HG03521 (cell line): ENCODE results near the gene COMP.
"Not testable (repeated sequence)": the region's sequence is repeated elsewhere in the genome, so short reads cannot be mapped to it uniquely, and the experiment has no call there.

ENCODE experiments used
- ATAC-seq: cut with Tn5 transposase; IDR thresholded peaks from one replicate; pipeline ENCODE4 v1.9.1; 2021; ENCODE audit warnings: mild to moderate bottlenecking, moderate library complexity; ENCODE audit not compliant: unreplicated experiment

Gene COMP

DNA sequence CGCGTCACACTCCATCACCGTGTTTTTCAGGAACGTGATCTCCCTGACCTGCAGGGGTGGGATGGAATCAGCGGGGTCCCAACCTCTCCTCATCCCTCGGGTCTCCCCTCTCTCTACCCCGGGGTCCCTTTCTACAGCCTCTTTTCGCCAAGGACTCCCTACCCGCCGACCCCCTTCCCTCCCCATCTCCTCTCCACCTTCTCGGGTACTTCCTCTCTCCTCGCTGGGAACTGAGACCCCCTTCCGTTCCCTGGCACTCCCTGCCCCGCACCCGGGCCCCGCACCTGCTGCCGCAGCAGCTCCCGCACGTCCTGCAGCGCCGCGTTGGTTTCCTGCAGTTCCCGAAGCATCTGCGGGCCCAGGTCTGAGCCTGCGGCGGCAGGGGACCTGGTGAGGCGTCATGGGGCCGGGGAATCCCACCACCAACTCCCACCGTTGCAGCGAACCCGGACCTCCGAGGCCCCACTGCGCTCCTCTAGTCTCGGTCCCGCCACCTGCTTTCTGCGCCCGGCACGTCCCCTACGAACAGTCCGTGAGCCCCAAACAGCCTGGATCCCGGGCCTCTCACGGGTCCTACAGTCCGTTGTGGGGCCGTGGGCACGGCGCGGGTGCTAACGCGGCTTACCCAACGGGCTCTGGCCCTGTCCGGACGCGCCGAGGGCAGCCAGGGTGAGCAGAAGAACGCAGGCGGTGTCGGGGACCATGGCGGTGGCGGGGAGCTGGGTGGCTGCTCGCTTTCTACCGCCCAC, at the start of gene COMP:
Gene COMP (minus strand): TSS at position 740 of the 749 bp plus-strand sequence. CDS start 36 bp downstream, at position 704.
- no peak for ATAC-seq

DNA sequence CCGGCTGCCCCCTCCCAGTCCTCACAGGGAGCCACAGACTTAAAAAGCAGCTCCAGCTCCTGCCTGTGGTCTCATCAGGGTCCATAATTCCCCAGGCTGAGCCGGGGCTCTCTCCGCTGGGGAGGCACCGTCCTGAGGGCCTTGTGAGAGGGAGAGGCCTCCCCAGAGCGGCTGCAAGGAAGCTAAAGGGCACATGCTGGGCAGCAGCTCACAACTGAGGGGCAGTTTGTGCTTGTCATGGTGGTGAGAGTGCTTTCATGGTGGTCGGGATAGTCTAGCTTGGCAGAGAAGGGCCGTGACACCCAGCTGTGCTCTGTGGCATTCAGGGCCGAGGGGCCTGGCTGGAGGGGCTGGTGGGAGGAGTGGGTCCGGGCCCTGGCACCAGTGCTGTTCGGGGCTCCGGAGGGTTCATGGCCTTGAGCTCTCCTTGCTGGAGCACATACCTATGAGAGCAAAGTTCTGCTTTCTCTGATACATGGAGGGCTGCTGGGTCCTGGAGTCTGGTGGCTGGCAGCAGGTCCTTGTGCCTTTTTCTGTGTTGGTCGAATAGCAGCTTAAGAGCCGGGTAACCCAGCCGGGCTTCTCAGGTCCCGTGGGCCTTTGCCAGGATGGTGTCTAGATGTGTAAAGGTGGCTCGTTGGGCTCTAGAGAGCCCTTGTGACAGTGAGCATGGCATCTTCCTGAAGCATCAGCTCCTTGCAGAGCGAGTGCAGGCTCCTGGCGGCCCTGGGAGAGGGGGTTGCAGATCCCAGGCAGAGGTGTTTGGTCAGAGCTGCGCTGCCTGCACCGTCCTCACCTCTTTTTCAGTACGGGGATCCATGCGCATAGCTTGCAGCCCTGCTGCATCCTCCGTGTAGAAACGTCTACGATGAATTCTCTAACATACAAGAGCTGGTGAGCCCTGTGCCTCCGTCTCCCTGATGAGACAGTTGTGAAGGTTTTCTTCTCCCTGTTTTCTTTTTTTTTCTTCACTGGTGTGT, 49.5 kb upstream of the COMP start:
- no peak for ATAC-seq

DNA sequence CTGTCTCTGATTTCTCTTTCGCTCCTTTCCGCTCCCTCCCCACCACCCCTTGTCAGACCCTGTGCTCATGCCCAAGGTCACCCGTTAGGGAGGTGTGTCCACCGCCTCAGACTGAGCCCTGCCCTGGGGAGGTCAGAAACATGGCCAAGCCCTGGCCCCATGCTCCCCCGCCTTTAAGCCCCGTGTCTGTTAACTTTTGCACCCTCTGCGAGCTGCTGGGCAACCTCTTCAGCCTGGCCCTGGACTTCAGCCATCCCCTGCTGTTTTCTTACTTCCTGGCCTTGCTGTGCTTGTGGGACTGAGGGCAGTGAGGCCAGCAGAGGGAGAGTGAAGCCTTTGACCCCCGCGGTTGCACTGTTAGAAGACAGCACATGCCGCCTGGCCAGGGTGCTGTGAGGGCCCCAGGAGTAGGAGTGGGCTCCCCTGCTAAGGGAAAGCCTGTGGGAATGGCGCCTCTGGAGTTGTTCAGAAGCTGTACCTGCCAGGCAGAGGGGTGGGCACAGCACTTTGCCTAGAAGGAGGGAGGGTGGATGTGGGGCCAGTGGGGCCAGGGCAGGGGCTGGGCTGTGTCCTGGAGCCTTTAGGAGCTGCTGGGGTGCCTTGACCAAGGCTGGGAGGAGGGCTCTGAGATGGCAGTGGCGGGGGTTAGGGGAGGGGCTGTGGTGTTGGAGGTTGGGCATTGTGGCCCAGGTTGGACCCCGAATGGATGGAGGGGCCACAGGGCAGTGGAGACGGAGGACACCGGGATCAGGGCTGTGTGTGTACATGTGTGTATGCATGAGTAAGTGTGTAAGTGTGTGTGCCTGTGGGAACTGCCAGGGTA, 48.6 kb upstream of the COMP start:
- no peak for ATAC-seq

DNA sequence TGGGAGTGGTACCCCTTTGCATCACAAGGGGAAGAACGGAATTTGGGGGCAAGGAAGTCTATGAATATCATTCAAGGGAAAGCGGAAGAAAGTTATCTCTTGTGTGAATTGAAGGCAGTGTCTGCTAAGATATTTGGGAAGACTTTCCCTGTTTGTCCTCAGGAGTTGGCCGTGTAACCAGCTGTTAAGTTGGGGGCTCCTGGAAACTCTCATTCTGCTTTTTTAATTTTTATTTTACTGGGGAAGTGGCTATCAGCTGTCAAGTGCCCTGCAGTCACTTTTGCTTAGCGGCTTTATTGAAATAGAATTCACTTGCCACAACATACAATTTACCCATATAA, 43.5 kb upstream of the COMP start:
- no peak for ATAC-seq

DNA sequence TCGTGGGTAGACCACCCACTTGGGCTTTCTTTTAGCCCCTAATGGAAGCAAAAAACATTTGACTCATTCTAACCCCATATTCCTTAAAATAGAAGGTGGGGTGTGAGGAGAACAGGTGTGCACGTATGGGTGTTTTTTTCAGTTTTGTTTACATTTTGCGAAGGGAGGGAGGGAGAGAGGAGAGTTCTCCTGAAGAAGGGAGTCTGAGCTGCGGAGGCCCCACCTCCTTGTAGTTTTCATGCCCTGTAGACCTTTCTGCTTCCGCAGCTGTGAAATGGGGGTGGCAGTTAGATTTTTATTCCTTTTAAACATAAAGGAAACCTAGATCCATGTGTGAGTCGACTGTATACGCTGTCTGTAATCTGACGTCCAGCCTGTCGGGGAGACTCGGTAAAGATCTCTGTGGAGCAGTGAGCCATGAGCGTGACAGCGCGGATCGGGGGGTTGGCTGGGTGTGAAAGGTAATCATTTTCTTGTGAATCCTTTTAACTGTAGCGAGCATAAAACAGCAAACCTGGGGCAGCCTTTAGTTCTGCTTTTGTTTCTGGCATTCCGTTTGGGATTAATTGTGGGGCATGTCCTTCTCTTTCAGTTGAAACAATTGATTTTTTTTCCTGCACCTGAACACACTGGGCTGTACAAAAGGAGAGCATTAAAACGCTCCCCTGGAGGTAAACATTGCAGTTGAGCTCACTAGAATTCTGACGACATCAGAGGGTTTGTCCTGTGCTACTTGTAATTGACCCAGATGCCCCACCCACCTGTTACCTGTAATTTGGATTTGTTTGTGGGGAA, 42.9 kb upstream of the COMP start:
- ATAC-seq: no peak

DNA sequence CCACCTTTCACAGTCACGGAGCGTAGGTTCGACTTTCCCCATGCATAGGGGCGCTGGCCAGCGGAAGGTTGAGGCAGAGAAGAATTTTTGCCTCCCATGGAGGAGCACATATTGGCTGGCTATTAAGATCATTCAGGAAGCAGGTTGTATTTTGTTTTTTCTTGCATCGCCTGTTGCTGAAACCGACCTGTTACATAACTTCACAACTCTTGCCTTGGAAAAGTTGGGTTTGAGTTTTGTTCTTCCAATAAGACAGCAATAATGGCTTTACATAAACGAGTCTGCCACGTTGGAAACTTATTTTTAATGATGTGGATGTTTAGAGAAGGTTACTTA, 42.0 kb upstream of the COMP start:
- ATAC-seq: no peak

DNA sequence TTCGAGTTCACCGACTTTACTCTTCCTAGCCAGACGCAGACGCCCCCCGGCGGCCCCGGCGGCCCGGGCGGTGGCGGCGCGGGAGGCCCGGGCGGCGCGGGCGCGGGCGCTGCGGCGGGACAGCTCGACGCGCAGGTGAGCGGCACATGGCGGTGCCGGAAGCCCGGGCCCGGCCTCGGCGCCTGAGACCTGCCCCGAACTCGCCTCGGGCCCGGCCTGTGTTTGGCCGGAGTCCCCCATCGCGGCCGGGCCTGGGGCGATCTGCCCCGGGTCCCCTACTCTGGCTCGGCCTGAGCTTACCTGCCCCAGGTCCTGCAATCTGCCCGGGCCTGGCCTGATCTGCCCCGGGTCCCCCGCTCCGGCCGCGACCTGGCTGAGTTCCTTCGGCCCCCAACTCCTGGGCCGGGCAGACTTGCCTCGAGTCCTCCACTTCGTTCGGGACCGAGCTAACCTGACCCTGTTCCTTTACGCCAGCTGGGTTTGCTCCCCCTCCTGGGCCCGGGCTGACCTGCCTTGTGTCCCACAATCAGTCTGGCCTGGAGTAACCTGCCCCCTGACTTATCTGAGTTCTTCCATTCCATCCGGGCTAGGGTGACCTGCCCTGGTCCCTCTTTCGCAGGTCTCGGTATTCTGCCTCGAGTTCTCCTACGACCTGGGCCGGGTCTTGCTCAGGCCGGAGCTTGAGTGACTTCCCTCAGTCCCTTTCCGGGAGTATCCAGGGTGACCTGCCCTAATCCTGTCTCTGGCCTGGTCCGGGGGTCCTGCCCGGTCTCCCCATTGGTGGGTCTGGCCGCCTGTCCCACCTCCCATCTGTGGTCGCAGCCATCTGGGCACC, 41.4 kb upstream of the COMP start:
- ATAC-seq: peak; percentile 28

DNA sequence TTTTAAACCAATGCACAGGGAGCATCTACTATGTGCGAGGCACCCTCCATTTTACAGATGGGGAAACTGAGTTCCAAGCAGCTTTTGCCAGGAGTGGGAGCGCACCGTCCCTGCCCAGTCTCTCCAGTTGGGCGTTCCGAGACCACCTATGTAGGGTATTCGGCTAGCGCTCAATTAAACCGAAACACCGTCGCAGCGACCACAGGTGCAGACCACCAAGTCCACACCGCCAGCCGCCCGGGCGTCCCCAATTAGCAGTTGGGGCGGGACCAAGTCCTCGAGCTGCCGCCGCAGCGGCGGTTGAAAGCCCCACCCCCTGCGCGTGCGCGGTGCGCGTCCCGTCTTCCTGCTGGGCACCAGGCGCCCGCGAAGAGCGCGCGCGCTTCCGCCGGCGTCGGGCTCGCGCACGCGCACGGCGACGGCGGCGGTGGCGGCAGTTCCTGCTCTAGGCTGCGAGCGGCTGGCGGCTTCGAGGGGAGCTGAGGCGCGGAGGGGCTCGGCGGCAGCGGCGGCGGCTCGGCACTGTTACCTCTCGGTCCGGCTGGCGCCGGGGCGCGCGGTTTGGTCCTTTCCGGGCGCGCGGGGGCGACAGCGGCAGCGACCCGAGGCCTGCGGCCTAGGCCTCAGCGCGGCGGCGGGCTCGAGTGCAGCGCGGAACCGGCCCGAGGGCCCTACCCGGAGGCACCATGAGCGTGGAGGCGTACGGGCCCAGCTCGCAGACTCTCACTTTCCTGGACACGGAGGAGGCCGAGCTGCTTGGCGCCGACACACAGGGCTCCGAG, 40.6 kb upstream of the COMP start, which contains the start of gene UPF1:
Gene UPF1 (plus strand): TSS at position 436 of the 782 bp plus-strand sequence. CDS start 251 bp downstream, at position 687.
- peak; percentile 78 for ATAC-seq

DNA sequence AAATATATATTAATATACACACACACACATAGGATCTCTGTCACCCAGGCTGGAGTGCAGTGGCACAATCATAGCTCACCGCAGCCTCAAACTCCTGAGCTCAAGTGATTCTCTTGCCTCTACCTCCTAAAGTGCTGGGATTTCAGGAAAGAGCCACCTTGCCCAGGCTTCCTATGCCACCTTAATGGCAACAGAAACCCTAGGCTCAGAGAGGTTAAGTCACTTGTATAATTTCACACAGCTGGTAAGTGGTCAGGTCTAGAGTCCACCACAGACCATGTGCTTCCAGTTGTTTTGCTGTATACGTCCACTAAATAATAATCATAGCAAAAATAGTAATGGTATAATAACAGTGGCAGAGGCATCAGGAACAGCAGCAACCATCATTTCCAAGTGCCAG, 39.4 kb upstream of the COMP start:
- no peak for ATAC-seq

DNA sequence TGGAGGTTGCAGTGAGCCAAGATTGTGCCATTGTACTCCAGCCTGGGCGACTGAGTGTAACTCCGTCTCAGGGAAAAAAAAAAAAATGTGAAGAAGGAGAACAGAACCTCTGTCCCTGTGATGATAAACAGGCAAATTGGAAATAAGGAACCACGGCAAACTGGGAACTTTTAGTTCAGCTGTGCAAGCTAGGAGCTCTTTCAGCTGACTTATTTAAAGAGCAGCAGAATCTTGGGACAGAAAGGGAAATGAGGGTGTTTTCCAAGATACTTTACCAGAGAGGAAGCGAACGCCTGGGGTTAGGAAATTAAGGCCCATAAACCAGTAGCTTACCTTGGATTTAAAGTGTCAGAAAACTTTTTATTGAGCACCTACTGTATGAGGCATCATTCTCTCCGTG, 37.7 kb upstream of the COMP start:
- ATAC-seq: no peak

DNA sequence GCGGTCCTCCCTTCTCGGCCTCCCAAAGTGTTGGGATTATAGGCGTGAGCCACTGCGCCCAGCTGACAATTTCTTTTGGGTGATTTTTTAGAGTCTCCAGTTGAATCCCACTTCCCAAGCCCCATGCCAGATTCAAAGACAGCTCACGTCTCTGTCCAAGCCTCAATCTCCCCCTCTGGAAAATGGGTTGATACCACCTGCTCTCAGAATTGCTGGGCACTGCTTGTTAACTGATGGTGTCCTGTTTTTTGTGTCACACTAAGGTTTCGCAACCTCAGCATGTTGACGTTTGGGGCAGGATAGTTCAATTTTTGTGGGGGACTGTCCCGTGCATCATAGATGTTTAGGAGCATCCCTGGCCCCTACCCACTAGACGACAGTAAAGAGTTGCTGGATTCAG, 26.5 kb upstream of the COMP start:
- ATAC-seq: no peak

DNA sequence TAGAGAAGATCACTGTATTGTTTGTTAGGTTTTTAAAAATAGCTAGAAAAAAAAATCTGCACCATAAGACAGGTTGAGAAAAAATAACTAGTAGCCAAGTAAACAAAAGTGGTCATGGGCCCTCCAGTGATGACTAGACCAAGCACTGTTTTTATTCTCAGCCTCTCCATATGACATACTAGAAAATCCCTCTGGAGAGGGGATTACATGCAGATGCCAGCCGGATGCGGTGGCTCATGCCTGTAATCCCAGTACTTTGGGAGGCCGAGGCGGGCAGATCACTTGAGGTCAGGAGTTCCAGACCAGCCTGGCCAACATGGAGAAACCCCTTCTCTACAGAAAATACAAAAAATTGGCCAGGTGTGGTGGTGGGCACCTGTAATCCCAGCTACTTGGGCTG, 25.5 kb upstream of the COMP start:
- not testable (repeated sequence) for ATAC-seq

DNA sequence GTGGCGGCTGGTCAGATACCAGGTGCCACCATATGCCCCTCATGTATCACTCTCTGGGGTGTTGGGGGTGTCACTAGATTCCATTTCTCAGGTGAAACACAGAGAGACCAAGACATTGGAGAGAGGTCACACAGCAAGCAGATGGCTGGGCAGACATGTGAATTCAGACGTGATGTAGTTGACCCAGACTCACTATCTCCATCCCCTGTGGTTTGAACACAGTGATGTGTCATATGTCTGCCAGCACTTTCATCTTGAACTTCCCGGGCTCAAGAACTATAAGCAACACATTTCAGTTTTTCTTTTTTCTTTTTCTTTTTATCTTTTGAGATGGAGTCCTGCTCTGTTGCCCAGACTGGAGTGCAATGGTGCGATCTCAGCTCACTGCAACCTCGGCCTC, 24.6 kb upstream of the COMP start:
- ATAC-seq: no peak

DNA sequence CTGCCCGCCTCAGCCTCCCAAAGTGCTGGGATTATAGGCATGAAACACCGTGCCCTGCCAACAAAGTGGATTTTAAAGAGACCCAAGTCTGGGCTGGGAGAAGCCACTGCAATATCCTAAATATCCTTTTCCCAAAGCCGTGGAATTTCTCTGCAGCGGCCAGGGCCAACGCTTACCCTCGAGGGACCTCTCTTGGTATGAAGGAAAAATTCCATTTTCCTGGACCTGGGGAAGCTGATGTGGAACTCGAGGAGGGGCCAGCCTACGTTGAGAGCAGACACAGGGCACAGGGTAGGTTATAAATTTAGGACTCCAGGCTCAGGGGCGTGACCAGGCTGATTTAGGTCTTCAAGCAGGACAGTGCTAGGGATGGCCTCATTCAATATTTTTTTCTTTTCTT, 23.0 kb upstream of the COMP start:
- no peak for ATAC-seq

DNA sequence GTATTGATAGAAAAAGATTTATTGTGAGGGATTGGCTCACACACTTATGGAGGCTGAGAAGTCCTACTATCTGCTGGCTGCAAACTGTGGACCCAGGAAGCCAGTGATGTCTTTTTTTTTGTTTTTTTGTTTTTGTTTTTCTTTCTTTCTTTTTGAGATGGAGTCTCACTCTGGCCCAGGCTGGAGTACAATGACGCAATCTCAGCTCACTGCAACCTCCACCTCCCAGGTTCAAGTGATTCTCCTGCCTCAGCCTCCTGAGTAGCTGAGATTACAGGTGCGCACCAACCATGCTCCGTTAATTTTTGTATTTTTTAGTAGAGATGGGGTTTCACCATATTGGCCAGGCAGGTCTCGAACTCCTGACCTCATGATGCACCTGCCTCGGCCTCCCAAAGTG, 20.5 kb upstream of the COMP start:
- ATAC-seq: not testable (repeated sequence)

DNA sequence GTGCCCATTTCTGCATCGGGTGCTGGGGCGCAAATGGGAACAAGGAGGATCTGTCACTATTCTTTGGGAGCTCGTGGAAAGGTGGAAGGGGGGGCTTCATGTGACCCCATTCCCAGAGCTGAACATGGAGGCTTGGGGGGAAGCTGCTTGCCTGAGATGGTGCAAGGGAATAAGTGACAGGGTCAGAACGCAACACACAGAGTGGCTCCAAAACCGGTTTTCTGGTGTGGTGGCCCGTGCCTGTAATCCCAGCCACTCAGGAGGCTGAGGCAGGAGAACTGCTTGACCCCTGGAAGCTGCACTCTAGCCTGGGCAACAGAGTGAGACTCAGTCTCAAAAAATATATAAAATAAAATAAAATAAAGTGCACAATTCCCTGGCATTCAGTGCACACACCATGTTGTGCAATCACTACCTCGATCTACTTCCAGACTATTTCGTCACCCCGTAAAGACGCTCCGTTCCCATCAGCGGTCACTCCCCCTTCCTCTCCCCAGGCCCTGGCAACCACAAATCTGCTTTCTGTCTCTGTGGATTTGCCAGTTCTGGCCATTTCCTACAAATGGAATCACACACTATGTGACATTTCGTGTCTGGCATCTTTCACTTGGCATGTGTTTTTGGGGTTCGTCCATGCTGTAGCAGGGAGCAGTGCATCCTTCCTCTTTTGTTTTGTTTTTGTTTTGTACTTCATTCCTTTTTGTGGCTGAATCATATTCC, 18.2 kb upstream of the COMP start:
- ATAC-seq: no peak

DNA sequence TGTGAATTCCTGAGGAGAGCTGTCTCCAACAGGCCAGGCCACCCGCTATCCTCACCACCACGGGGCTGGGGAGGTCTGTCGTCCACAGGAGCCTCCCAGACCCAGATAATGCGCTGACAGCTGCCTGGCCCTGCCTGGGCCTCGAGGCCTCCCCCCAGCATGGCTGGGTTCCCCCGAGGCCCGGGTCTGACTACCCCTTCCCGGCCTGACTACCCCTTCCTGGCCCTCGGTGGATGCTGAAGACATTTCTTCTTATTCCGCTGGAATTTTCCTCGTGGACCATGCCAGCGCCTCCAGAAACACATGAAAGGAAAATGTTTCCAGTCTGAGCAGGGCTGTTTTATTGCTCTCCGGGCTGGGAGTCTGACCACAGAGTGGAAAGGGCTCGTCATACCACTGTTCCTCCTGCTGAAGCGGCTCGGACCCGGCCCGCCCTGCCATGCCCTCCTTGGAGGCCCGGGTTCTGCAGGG, 16.8 kb upstream of the COMP start:
- ATAC-seq: no peak

DNA sequence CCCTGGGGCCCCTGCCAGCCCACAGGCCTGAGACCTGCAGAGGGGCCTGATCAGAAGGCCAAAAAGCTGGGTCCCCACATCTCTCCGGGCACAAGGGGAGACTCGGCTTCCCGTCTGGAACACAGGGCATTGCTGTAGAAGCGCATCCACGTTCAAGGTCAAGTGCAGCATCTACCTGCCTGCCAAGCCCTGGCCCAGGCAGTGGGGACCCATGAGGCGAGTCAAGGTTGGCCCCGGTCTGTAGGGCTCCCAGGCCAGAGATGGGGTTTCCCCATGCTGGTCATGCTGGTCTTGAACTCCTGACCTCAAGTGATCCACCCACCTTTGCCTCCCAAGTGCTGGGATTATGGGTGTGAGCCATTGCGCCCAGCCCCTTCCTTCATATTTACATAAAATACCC, 13.5 kb upstream of the COMP start:
- ATAC-seq: no peak
